OCI-LY7 (cell line): ENCODE data around the gene SEMA4D. TPM values are rescaled to one million over a fixed set of nuclear protein-coding genes. Genes with fewer than 3 reads are reported as not detected.

Experiments used
- BruUV-seq: library from RNA; stranded (reverse); fragments of 400-500 nt; replicated peaks from 2 replicates; lab custom pipeline; 2021; lab: Mats Ljungman, UMichigan
- CTCF ChIA-PET: fragments of 300-600 bp; sonication (Branson Sonifier 250); formaldehyde crosslinking; loops from one replicate; lab custom pipeline; 2022; ENCODE audit warnings: antibody characterized with exemption; ENCODE audit not compliant: unreplicated experiment; lab: Charles Lee
- POLR2A ChIA-PET: fragments of 300-600 bp; sonication (Branson Sonifier 250); formaldehyde crosslinking; loops from one replicate; lab custom pipeline; 2022; ENCODE audit warnings: antibody characterized with exemption; lab: Charles Lee
- DNase-seq: peaks from one replicate; pipeline ENCODE4 v3.0.0-alpha.2; 2015; ENCODE audit warnings: low spot score
- H2AFZ ChIP-seq: fragments of 200-600 bp; sonication (generic), shearing (Covaris generic); 2 replicates; pipeline ENCODE4 v1.6.1; 2014; ENCODE audit warnings: mild to moderate bottlenecking, antibody characterized with exemption, low read length, moderate library complexity
- H3K27ac ChIP-seq: fragments of 200-600 bp; sonication (generic); 2 replicates; pipeline ENCODE4 v1.5.1; 2014; ENCODE audit warnings: mixed run types, low read depth, mild to moderate bottlenecking, moderate library complexity, low read length, inconsistent platforms; ENCODE audit not compliant: poor library complexity, severe bottlenecking
- H3K36me3 ChIP-seq: fragments of 200-600 bp; sonication (generic); 2 replicates; pipeline ENCODE4 v1.6.1; 2014; ENCODE audit warnings: mild to moderate bottlenecking, antibody characterized with exemption, low read length, moderate library complexity, mixed read lengths; ENCODE audit not compliant: insufficient read depth
- H3K4me1 ChIP-seq: fragments of 200-600 bp; sonication (generic); 2 replicates; pipeline ENCODE4 v1.5.1; 2014; ENCODE audit warnings: mild to moderate bottlenecking, low read length; ENCODE audit not compliant: insufficient read depth, poor library complexity, severe bottlenecking
- H3K4me2 ChIP-seq: fragments of 200-600 bp; sonication (generic); 2 replicates; pipeline ENCODE4 v1.6.1; 2014; ENCODE audit warnings: mild to moderate bottlenecking, low read length
- H3K4me3 ChIP-seq: fragments of 200-600 bp; sonication (generic); 2 replicates; pipeline ENCODE4 v1.5.1; 2014; ENCODE audit warnings: mild to moderate bottlenecking, low read depth, low read length; ENCODE audit not compliant: poor library complexity, severe bottlenecking
- H3K79me2 ChIP-seq: fragments of 200-600 bp; sonication (generic); 2 replicates; pipeline ENCODE4 v1.6.1; 2016; ENCODE audit warnings: low read depth, mild to moderate bottlenecking, low read length, moderate library complexity, mixed read lengths; ENCODE audit not compliant: insufficient read depth
- H3K9me2 ChIP-seq: fragments of 200-600 bp; sonication (generic); 2 replicates; pipeline ENCODE4 v1.6.1; 2016; ENCODE audit warnings: mild to moderate bottlenecking, low read length, mixed read lengths; ENCODE audit not compliant: insufficient read depth
- H3K9me3 ChIP-seq: fragments of 200-600 bp; sonication (generic); 2 replicates; pipeline ENCODE4 v1.6.1; 2014; ENCODE audit warnings: mild to moderate bottlenecking, mixed run types, low read length, mixed read lengths
- H4K20me1 ChIP-seq: fragments of 200-600 bp; sonication (generic); 2 replicates; pipeline ENCODE4 v1.6.1; 2014; ENCODE audit warnings: mild to moderate bottlenecking, antibody characterized with exemption, low read length, moderate library complexity, mixed read lengths; ENCODE audit not compliant: insufficient read depth
- CTCF ChIP-seq: fragments of 200-600 bp; sonication (generic); conservative IDR thresholded peaks from 2 replicates; pipeline ENCODE4 v1.5.1; 2014; ENCODE audit warnings: mild to moderate bottlenecking, antibody characterized with exemption, low read length, moderate library complexity, mixed read lengths
- EZH2phosphoT487 ChIP-seq: fragments of 200-600 bp; sonication (generic); IDR thresholded peaks from 2 replicates; pipeline ENCODE4 v1.6.1; 2018; ENCODE audit warnings: low read depth, borderline replicate concordance, mild to moderate bottlenecking, mixed run types, antibody characterized with exemption, low read length, moderate library complexity, mixed read lengths
- intact Hi-C: fragments of 100-400 bp; cut with micrococcal nuclease; formaldehyde crosslinking; loops from one replicate; pipeline ENCODE4 v1.10.0; 2022; ENCODE audit not compliant: unreplicated experiment
- total RNA-seq, 2 experiments: library from RNA; depleted of rRNA in 1 of 2; stranded (reverse); fragments of >200 nt in 1 of 2; shearing (Covaris generic) in 1 of 2; gene quantifications; 2 replicates each; pipeline ENCODE4 v1.2.3, GENCODE V29; 2014 to 2022

SEMA4D gene
- total RNA-seq, 2 experiments from 2014 or later = 28.5 to 60.5 TPM

- Histone ChIP-seq H3K36me3 (peaks cover 7% of the 10 kb centered on the region; the same call in 1 of the 2 replicates), H3K4me3 (no peak overlapping the region), H3K27ac (no peak overlapping the region), H3K9me3 (no peaks in the 10 kb centered on the region), H3K79me2 (no peaks in the 10 kb centered on the region), H3K9me2 (no peaks in the 10 kb centered on the region), H4K20me1 (no peaks in the 10 kb centered on the region), H2AFZ (no peak overlapping the region), H3K4me1 (peaks cover 38% of the 10 kb centered on the region), H3K4me2 (no peak overlapping the region)
- BruUV-seq = no TSS peak
- ChIA-PET CTCF (interaction anchor here (0.5 kb wide), 1 partner anchor 19 kb away, joined by 4 read pairs; no protein-coding TSS in a partner anchor), POLR2A (no interaction called here)
- no peak for DNase-seq
- intact Hi-C loops = no loop called here
- no peak for TF ChIP-seq CTCF
- no peak for TF ChIP-seq EZH2phosphoT487
These were observed 76.3 kb downstream of the SEMA4D start for GRCh38 chr9:89421595-89421994.

- no peaks in the 10 kb centered on the region for H3K9me2 ChIP-seq
- no peak for DNase-seq
- CTCF ChIA-PET = no interaction called here
- H3K9me3 ChIP-seq = no peaks in the 10 kb centered on the region
- H3K36me3 ChIP-seq = peaks cover 7% of the 10 kb centered on the region; the same call in 1 of the 2 replicates
- no peak for TF ChIP-seq CTCF
- no peak for TF ChIP-seq EZH2phosphoT487
- H4K20me1 ChIP-seq = no peaks in the 10 kb centered on the region
- POLR2A ChIA-PET = no interaction called here
- H3K79me2 ChIP-seq = no peaks in the 10 kb centered on the region
- no peak overlapping the region for H2AFZ ChIP-seq
- peaks cover 28% of the 10 kb centered on the region for H3K4me1 ChIP-seq
- H3K4me3 ChIP-seq = no peak overlapping the region
- intact Hi-C loops = no loop called here
- no TSS peak for BruUV-seq
- H3K4me2 ChIP-seq = no peak overlapping the region
- no peak overlapping the region for H3K27ac ChIP-seq
These were observed 77.3 kb downstream of the SEMA4D start for GRCh38 chr9:89420397-89421178.

- Histone ChIP-seq H3K4me3 (no peak overlapping the region), H2AFZ (no peak overlapping the region), H3K9me3 (no peaks in the 10 kb centered on the region), H3K36me3 (peaks cover 7% of the 10 kb centered on the region; the same call in 1 of the 2 replicates), H4K20me1 (no peaks in the 10 kb centered on the region), H3K27ac (no peak overlapping the region), H3K4me1 (peaks cover 23% of the 10 kb centered on the region), H3K9me2 (no peaks in the 10 kb centered on the region), H3K79me2 (no peaks in the 10 kb centered on the region), H3K4me2 (no peak overlapping the region)
- ChIA-PET POLR2A (interaction anchor here (0.9 to 1.3 kb wide), 2 partner anchors 14 to 21 kb away, joined by 3 to 4 read pairs; no protein-coding TSS in a partner anchor), CTCF (no interaction called here)
- TF ChIP-seq CTCF (no peak), EZH2phosphoT487 (no peak)
- DNase-seq = no peak
- intact Hi-C loops = no loop called here
- BruUV-seq = no TSS peak
These were observed 77.9 kb downstream of the SEMA4D start for GRCh38 chr9:89419978-89420394.
